HEK293 (cell line): ENCODE measurements around the gene NPFF.

Source experiments
- HOXA7 ChIP-seq: sonication (generic); formaldehyde crosslinking; IDR thresholded peaks from 2 replicates; pipeline ENCODE4 v1.8.1; 2022; ENCODE audit warnings: missing genetic modification reagents, borderline replicate concordance
- INSM2 ChIP-seq: fragments of 450-650 bp; formaldehyde crosslinking; IDR thresholded peaks from 2 replicates; pipeline ENCODE4 v1.5.1; 2016; ENCODE audit warnings: missing biosample characterization, missing genetic modification characterization
- KLF1 ChIP-seq: fragments of 450-650 bp; formaldehyde crosslinking; IDR thresholded peaks from 2 replicates; pipeline ENCODE4 v1.5.1; 2016; ENCODE audit warnings: missing biosample characterization, missing genetic modification characterization
- KLF10 ChIP-seq: fragments of 450-650 bp; IDR thresholded peaks from 2 replicates; pipeline ENCODE4 v1.5.1; 2018; ENCODE audit warnings: missing biosample characterization, mild to moderate bottlenecking, missing genetic modification characterization
- KLF16 ChIP-seq: fragments of 450-650 bp; formaldehyde crosslinking; IDR thresholded peaks from 2 replicates; pipeline ENCODE4 v1.5.1; 2017; ENCODE audit warnings: missing biosample characterization, missing genetic modification characterization
- KLF17 ChIP-seq: fragments of 450-650 bp; formaldehyde crosslinking; IDR thresholded peaks from 2 replicates; pipeline ENCODE4 v1.5.1; 2016; ENCODE audit warnings: missing biosample characterization, missing genetic modification characterization
- REPIN1 ChIP-seq: fragments of 450-650 bp; formaldehyde crosslinking; IDR thresholded peaks from 2 replicates; pipeline ENCODE4 v1.5.1; 2017; ENCODE audit warnings: missing biosample characterization, missing genetic modification characterization, low read depth
- SCRT2 ChIP-seq: fragments of 450-650 bp; formaldehyde crosslinking; IDR thresholded peaks from 2 replicates; pipeline ENCODE4 v1.5.1; 2016; ENCODE audit warnings: missing biosample characterization, missing genetic modification characterization
- SETDB1 ChIP-seq: IDR thresholded peaks from one replicate; pipeline ENCODE4 v1.6.1; 2017; ENCODE audit warnings: mild to moderate bottlenecking, low read length, moderate library complexity, mixed read lengths; ENCODE audit not compliant: insufficient read length
- SP2 ChIP-seq: fragments of 450-650 bp; formaldehyde crosslinking; IDR thresholded peaks from 2 replicates; pipeline ENCODE4 v1.5.1; 2016; ENCODE audit warnings: missing biosample characterization, missing genetic modification characterization
- SP3 ChIP-seq: fragments of 450-650 bp; formaldehyde crosslinking; IDR thresholded peaks from 2 replicates; pipeline ENCODE4 v1.5.1; 2016; ENCODE audit warnings: missing biosample characterization, missing genetic modification characterization
- WT1 ChIP-seq: fragments of 450-650 bp; formaldehyde crosslinking; IDR thresholded peaks from 2 replicates; pipeline ENCODE4 v1.5.1; 2016; ENCODE audit warnings: missing biosample characterization, missing genetic modification characterization
- YY1 ChIP-seq: fragments of 450-650 bp; formaldehyde crosslinking; IDR thresholded peaks from 2 replicates; pipeline ENCODE4 v1.5.1; 2018; ENCODE audit warnings: missing biosample characterization, missing genetic modification characterization
- ZBTB1 ChIP-seq: fragments of 450-650 bp; formaldehyde crosslinking; IDR thresholded peaks from 2 replicates; pipeline ENCODE4 v1.5.1; 2016; ENCODE audit warnings: missing biosample characterization, missing genetic modification characterization
- ZBTB10 ChIP-seq: fragments of 450-650 bp; formaldehyde crosslinking; IDR thresholded peaks from 2 replicates; pipeline ENCODE4 v1.5.1; 2016; ENCODE audit warnings: missing biosample characterization, missing genetic modification characterization
- ZBTB17 ChIP-seq: fragments of 450-650 bp; formaldehyde crosslinking; IDR thresholded peaks from 2 replicates; pipeline ENCODE4 v1.5.1; 2016; ENCODE audit warnings: missing biosample characterization, missing genetic modification characterization
- ZBTB20 ChIP-seq: fragments of 450-650 bp; formaldehyde crosslinking; IDR thresholded peaks from 2 replicates; pipeline ENCODE4 v1.5.1; 2016; ENCODE audit warnings: missing biosample characterization, missing genetic modification characterization
- ZBTB6 ChIP-seq: fragments of 450-650 bp; formaldehyde crosslinking; IDR thresholded peaks from 2 replicates; pipeline ENCODE4 v1.5.1; 2017; ENCODE audit warnings: missing biosample characterization, missing genetic modification characterization
- ZEB2 ChIP-seq: fragments of 450-650 bp; formaldehyde crosslinking; IDR thresholded peaks from 2 replicates; pipeline ENCODE4 v1.5.1; 2016; ENCODE audit warnings: missing biosample characterization, missing genetic modification characterization
- ZIC2 ChIP-seq: fragments of 450-650 bp; formaldehyde crosslinking; IDR thresholded peaks from 2 replicates; pipeline ENCODE4 v1.5.1; 2016; ENCODE audit warnings: missing biosample characterization, missing genetic modification characterization
- ZNF16 ChIP-seq: fragments of 450-650 bp; formaldehyde crosslinking; IDR thresholded peaks from 2 replicates; pipeline ENCODE4 v1.5.1; 2016; ENCODE audit warnings: low read depth, missing biosample characterization, missing genetic modification characterization
- ZNF169 ChIP-seq: fragments of 450-650 bp; formaldehyde crosslinking; IDR thresholded peaks from 2 replicates; pipeline ENCODE4 v1.5.1; 2016; ENCODE audit warnings: missing biosample characterization, missing genetic modification characterization
- ZNF2 ChIP-seq: fragments of 450-650 bp; formaldehyde crosslinking; IDR thresholded peaks from 2 replicates; pipeline ENCODE4 v1.5.1; 2016; ENCODE audit warnings: missing biosample characterization, missing genetic modification characterization
- ZNF248 ChIP-seq: fragments of 450-650 bp; formaldehyde crosslinking; IDR thresholded peaks from 2 replicates; pipeline ENCODE4 v1.5.1; 2017; ENCODE audit warnings: missing biosample characterization, missing genetic modification characterization
- ZNF335 ChIP-seq: fragments of 450-650 bp; formaldehyde crosslinking; conservative IDR thresholded peaks from 2 replicates; pipeline ENCODE4 v1.5.1; 2016; ENCODE audit warnings: missing biosample characterization, missing genetic modification characterization
- ZNF350 ChIP-seq: fragments of 450-650 bp; formaldehyde crosslinking; IDR thresholded peaks from 2 replicates; pipeline ENCODE4 v1.5.0; 2017; ENCODE audit warnings: missing biosample characterization, mild to moderate bottlenecking, missing genetic modification characterization
- ZNF433 ChIP-seq: fragments of 450-650 bp; formaldehyde crosslinking; IDR thresholded peaks from 2 replicates; pipeline ENCODE4 v1.5.1; 2016; ENCODE audit warnings: missing biosample characterization, missing genetic modification characterization, low read depth
- ZNF585B ChIP-seq: fragments of 450-650 bp; formaldehyde crosslinking; IDR thresholded peaks from 2 replicates; pipeline ENCODE4 v1.5.1; 2016; ENCODE audit warnings: missing biosample characterization, missing genetic modification characterization
- ZNF610 ChIP-seq: fragments of 450-650 bp; formaldehyde crosslinking; IDR thresholded peaks from 2 replicates; pipeline ENCODE4 v1.5.1; 2016; ENCODE audit warnings: missing biosample characterization, missing genetic modification characterization, borderline replicate concordance
- ZNF621 ChIP-seq: fragments of 450-650 bp; formaldehyde crosslinking; IDR thresholded peaks from 2 replicates; pipeline ENCODE4 v1.5.1; 2017; ENCODE audit warnings: missing biosample characterization, missing genetic modification characterization
- ZNF701 ChIP-seq: fragments of 450-650 bp; formaldehyde crosslinking; IDR thresholded peaks from 2 replicates; pipeline ENCODE4 v1.5.1; 2016; ENCODE audit warnings: missing biosample characterization, missing genetic modification characterization
- ZNF76 ChIP-seq: fragments of 450-650 bp; formaldehyde crosslinking; IDR thresholded peaks from 2 replicates; pipeline ENCODE4; 2016; ENCODE audit warnings: low read depth, missing biosample characterization, missing genetic modification characterization, borderline replicate concordance
- ZNF843 ChIP-seq: fragments of 450-650 bp; formaldehyde crosslinking; IDR thresholded peaks from 2 replicates; pipeline ENCODE4 v1.5.1; 2016; ENCODE audit warnings: missing biosample characterization, missing genetic modification characterization
- ZSCAN18 ChIP-seq: fragments of 450-650 bp; formaldehyde crosslinking; IDR thresholded peaks from 2 replicates; pipeline ENCODE4 v1.5.1; 2016; ENCODE audit warnings: missing biosample characterization, missing genetic modification characterization

NPFF gene

GRCh38 chr12:53500776-53501614 lies 6.3 kb downstream of the NPFF start, which contains the start of gene TARBP2 (continued):
- TF ChIP-seq ZBTB6 (tag by site-specific recombination) = no peak
- TF ChIP-seq ZNF585B (tag by site-specific recombination) = no peak
- peak; percentile 99 for TF ChIP-seq ZNF335 (tag by site-specific recombination)
- TF ChIP-seq SP2 (tag by site-specific recombination) = peak; percentile 98
- no peak for TF ChIP-seq ZBTB1 (tag by site-specific recombination)
- TF ChIP-seq ZNF701 (tag by site-specific recombination) = no peak
- 0 out of 2 replicates have a peak, but pooled peaks have one; percentile 49 for TF ChIP-seq KLF10 (tag by site-specific recombination)
- peak; percentile 92 for TF ChIP-seq KLF16 (tag by site-specific recombination)
- no peak for TF ChIP-seq SETDB1
- TF ChIP-seq WT1 (tag by site-specific recombination) = peak; percentile 83
- no peak for TF ChIP-seq REPIN1 (tag by site-specific recombination)
- peak; percentile 89 for TF ChIP-seq ZBTB10 (tag by site-specific recombination)
- no peak for TF ChIP-seq ZNF16 (tag by site-specific recombination)
- no peak for TF ChIP-seq ZNF621
- no peak for TF ChIP-seq ZSCAN18
- TF ChIP-seq KLF1 (tag by site-specific recombination) = peak; percentile 44; the same call in 1 of the 2 replicates
- peak; percentile 99 for TF ChIP-seq ZBTB20
- TF ChIP-seq SP3 (tag by site-specific recombination) = peak; percentile 95
- no peak for TF ChIP-seq ZNF169 (tag by site-specific recombination)
- TF ChIP-seq KLF17 (tag by site-specific recombination) = peak; percentile 96
- peak; percentile 62; the same call in 1 of the 2 replicates for TF ChIP-seq SCRT2 (tag by site-specific recombination)
- TF ChIP-seq ZNF350 (tag by site-specific recombination) = no peak
- peak; percentile 94 for TF ChIP-seq ZNF2 (tag by site-specific recombination)
- peak; percentile 100 for TF ChIP-seq ZNF76 (tag by site-specific recombination)
- TF ChIP-seq ZIC2 (tag by site-specific recombination) = no peak
- no peak; the same call in 1 of the 2 replicates for TF ChIP-seq INSM2 (tag by site-specific recombination)
- TF ChIP-seq YY1 (tag by site-specific recombination) = peak; percentile 77
- TF ChIP-seq ZEB2 (tag by site-specific recombination) = peak; percentile 98
- TF ChIP-seq ZNF248 = no peak
- no peak for TF ChIP-seq ZNF433 (tag by site-specific recombination)
- peak; percentile 81 for TF ChIP-seq ZNF843
- no peak for TF ChIP-seq HOXA7 (CRISPR knock-in tag)
- peak; percentile 90 for TF ChIP-seq ZNF610 (tag by site-specific recombination)
- peak; percentile 92 for TF ChIP-seq ZBTB17 (tag by site-specific recombination)
